NCI-H128 (cell line): ENCODE measurements around the gene CALML4.
"Not testable (repeated sequence)": the region's sequence is repeated elsewhere in the genome, so short reads cannot be mapped to it uniquely, and the experiment has no call there.

Source experiments
- DNase-seq: peaks from one replicate; lab custom pipeline; 2025; ENCODE audit not compliant: unreplicated experiment; lab: John Stamatoyannopoulos, UW

The CALML4 gene

DNA sequence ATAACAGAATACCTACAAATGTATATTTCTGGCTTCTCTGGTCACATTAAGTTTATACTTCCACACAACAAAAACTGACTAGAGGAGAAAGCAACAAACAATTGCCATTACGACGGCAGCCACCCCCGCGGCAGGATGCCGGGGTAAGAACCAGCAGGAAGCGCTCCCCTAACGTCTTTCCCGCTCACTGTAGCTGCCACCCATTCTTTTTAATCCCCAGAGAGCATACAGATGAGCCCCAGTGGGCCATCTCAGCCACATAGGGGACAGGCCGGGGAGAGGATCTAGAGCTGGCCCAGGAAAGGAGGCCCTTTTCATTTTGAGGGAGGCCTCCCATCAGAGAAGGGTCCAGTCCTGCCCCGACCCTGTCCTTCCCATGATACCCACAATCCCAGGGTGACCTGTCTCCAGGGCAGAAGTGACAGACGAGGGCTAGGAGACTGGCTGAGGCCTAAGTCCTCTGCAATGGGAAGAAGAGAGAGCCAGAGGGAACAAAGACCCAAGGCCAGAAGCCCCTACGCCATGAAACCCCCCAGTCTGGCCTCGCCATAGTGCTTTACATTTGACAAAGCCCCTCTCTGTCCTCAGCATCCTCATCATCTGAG lies 3.6 kb upstream of the CALML4 start:
- DNase-seq = no peak

DNA sequence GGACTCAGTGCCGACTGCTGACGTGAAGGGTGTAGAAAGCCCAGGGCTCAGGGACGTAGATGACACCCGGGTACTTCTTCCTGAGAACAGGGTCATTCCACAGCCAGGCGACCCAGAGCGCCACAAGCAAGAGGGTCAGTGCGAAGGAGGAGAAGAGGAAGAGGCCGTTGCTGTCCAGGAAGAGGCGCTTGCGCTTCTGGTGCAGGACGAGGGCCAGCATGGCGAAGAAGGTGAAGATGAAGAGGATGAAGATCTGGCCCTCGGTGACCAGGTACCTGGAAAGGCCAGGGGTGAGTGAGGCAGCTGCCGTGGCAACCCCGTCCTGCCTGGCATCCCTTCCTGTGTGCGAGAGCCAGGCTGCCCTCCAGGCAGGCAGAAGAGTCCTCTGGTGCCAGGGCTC lies 3.0 kb upstream of the CALML4 start:
- DNase-seq = no peak

DNA sequence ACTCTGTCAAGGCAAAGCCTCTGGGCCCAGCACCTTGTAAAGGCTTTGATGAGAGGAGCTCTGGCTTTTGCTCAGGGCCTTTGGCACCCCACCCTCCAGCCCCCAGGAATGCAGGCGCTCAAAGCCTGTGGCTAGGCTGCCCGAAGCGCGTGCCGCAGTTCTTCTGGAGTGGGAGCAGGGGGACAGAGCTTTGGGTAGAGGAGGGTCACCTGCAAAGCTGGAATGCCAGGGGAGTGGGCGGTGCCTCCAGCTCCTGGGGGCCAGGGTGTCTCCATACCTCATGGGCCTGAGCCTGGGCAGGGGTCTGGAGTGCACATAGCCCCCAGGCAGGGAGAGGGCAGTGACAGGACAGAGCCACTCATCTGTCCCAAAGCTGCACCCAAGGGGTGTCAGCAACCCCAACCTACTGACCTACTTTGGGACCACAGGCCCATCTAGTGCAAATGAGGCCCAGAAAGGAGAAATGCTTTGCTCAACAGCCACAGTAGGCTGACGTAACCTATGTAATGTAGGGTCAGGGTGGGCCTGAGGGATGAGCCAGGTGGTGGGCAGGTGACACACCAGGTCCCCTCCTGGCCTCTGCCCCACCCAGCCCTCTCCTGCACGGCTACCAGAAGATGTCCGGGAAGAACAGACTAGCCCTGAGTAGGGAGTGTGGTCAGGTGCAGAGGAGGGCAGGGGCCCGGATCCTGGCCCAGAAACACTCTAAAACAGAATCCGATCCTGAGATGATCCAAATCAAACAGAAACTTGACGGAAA lies 2.2 kb upstream of the CALML4 start:
- DNase-seq = no peak

DNA sequence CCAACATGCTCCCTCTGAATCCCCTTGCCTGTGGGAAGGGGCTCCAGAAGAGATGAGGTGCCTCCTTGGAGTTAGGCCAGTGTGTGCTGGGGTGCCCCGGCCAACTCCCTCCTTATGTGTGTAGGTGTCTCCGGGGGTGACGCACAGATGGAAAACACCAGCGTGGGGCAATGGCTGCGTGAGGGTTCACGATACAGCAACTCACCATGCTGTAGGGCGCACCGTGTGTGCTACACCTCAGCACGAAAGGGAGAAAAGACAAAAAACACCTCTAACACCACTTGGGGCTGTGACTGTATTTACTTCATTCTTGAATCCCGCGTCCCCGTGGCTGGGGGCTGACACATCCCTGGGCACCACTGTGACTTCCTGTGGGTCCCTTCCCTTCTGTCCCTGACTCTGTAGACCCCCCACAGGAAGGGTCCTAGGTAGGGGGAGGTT lies 1.6 kb upstream of the CALML4 start:
- no peak for DNase-seq

DNA sequence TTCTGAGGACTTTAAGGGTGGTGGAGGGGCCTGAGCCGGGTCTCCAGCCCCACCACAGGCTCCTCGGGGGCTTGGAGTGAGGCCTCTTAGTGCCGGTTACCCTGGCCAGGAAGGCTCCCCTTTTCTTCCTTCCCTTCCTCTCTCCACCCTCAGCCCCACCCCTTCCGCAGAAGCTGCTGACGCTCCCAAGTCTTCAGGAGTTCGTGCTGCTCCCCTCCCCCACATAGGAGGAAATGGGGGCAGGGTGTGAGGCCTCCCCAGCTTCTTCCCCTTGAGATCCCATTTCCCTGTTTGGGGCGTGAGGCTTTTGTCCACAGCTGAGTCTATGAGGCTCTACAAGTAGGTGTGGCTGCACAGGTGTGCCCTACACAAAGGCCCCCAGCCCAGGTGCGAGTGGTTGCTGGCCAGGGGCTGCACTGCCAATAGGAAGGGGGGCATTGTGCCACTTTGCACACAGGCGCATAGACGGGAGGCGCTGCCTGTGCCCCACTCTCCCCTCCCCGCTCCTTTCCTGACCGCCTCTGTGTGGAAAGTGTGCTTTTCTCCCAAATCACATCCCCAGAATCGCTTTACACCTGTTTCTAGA lies 915 bp upstream of the CALML4 start:
- no peak for DNase-seq

DNA sequence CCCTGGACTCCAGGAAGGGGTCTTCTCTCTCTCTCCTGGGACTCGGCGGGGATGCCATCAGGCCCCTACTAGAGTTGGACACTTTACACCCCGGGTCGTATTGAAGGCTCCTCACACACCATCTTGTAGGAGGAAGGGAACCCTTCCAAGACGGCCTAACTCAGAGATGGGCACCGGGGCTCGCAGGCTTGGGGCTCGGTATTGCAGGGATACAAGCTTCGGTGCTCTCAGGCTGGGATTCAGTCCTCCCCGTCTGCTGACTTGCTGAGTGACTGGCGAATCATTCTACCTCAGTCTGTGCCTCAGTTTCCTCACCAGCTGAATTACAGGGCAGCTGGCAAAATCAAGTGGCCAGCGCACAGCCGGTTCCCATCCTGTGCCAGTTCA lies 419 bp upstream of the CALML4 start:
- no peak for DNase-seq

DNA sequence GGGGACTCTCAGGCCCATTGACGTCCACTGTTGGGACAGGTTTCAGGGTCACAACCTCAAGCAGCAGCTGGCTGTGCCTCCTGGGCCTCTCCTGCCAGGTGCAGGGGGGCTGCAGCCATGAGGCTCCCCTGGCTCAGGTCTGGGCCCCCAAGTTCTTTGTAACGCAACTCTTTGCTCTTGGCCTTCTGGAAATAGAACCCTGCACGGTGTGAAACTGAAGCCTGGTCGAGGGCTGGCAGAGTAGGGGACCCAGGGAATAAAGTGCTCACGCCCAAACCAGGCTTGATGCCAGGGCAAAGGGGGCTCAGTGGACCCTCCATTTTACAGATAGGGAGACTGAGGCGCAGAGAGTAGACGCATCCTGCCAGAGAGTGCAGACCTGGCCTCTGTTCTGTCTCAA lies 771 bp downstream of the CALML4 start:
- no peak for DNase-seq

DNA sequence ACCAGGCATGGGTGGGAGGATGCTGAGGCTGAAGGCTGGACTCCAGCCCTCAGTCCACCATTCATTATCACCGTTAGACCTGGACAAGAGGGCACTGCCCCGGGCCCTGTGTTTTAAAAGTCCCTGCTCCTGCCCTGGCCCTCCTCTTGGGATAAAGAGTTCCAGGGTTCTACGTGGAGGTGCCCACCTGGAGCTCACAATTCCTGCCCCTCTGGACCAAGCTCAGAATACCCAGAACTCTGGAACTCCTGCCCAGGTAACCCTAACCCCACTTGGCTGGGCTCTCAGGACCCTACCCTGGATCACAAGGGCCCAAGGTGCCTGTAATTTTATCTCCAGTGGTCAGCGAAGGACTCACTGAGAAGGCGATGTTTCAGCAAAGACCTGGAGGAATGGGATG lies 1.2 kb downstream of the CALML4 start:
- DNase-seq = no peak

DNA sequence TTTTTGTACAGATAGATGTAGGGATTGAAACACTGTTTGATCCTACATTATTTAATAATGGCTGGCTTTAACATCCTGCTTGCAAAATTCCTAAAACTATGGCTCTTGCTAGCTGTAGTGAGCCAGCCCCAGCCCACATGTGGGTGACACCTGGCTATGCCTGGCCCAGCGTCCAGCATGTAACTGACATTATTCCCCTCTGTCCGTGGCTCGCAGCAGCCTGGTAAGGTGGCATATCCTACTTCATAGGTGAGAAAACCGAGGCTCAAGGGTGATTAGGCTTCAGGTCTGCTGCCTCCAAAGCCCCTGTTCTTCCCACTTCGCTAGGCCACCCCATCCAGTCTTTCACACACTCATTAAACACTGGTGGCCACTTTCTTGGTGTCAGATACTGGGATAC lies 1.6 kb downstream of the CALML4 start:
- DNase-seq = no peak

DNA sequence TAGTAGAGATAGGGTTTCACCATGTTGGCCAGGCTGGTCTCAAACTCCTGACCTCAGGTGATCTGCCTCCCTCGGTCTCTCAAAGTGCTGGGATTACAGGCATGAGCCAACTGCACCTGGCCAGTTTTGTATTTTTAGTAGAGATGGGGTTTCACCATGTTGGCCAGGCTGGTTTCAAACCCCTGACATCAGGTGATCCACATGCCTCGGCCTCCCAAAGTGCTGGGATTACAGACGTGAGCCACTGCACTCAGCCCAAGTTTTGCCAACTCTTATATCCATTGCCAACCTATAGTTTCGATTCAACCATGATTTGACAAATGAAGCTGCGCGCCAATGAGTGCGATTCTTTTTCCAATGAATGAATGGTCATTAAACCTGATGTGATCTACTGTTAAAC lies 2.1 kb downstream of the CALML4 start:
- not testable (repeated sequence) for DNase-seq

DNA sequence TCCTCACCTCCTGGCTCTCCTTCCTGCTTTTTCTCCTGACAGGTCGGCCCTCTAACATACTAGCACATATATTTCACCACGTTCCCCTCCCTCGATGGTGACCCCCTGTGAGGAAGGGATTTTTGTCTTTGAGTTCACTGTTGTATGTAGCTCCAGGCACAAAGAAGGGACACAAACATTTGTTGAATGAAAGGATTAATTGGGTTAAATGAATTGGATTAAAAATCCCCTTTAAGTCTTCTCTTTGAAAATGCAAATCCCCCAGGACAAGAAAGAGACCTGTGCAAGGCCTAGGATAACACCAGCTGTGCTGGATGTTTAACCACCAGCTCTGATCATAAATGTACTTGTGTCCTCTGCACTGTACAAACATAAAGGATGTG lies 3.3 kb downstream of the CALML4 start:
- DNase-seq = no peak

DNA sequence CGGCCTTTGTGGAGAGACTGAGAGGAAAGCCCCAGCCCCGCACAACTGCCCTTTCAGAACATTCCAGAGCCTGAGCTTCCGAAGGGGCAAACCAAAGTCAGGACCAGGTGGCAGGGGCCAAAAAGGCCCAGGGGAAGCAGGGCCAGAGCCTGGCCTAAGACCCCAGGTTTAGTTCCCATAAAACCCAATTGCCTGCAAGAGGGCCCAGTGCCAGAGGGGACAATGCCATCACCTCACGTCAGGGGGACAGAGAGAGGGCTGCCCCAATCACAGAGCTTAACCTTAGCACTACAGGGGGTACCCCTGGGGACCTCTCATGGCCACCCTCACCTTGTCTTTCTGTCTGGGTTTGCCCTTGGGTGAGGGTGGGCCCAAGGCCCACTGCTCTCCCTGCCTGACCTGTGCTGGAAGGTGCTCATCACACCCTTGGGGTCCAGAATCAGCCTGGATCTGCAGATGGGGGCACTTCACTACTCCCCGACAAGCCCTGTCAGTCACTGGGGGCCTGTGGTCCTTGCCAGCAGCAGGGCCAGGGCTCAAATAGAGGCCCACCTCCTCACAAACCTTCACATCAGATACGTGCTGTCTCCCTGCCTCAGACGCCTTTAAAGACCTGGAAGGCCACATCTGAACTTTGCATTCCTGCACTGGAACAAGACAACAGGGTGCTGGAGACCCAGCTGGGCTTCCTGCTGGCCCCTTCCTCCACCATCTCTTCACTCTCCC lies 3.8 kb downstream of the CALML4 start:
- DNase-seq = no peak

DNA sequence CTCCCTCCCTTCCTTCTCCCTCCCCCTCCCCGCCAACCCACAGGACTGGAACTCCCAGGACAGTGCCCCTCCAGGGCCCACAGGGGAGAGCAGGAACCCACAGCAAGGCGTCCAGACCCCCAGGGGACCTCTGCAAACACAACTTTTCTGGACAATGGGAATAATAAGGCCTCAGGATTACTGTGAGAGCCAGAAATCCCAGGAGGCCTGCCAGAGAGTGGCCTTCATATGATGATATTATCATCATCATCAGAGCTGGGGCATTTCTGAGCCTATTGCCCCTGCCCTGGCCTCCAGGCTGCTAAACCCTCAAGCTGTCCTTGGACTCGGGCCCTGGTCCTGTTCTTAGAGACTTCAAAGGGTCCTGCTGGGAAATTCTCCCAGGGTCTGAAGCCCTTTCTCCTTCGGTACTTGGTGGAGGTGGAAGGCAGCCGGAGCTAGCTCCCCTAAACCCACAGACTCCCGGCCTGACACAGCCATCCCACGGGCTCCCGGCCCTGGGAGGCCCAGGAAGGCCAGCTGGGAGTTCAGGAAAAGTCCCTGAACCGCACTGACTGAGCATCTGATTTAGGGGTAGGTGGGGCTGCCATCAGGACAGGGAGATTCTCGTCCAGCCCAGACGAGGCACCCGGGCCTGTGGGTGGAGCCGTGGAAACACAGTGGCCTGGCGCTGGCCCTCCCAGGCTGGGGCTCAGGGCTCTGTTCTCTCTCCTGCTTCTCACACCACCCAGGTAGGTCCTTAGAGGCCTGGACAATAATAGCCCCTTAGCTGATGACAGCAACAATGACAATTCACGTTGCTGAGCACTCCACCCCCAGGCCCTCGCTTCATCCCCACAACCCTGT lies 4.9 kb downstream of the CALML4 start:
- no peak for DNase-seq

DNA sequence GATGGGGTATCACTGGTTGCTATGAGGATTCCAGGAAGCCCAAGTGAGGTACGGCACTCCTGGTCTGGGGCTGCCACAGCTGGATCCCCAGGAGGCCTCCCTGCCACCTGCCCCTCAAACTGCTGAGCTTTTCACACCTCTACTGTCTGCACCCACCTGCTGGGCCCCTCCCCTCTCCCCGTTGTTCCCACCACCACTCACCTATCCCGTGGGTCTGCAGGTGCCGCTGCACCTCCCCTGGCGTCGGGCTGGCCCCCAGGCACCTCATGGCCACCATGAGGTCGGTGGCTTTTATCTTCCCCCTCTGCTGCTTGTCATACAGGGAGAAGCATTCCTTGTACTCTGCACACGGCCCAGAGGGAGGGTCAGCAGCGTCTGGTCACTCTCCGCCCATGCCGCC lies 5.8 kb downstream of the CALML4 start:
- DNase-seq = no peak

DNA sequence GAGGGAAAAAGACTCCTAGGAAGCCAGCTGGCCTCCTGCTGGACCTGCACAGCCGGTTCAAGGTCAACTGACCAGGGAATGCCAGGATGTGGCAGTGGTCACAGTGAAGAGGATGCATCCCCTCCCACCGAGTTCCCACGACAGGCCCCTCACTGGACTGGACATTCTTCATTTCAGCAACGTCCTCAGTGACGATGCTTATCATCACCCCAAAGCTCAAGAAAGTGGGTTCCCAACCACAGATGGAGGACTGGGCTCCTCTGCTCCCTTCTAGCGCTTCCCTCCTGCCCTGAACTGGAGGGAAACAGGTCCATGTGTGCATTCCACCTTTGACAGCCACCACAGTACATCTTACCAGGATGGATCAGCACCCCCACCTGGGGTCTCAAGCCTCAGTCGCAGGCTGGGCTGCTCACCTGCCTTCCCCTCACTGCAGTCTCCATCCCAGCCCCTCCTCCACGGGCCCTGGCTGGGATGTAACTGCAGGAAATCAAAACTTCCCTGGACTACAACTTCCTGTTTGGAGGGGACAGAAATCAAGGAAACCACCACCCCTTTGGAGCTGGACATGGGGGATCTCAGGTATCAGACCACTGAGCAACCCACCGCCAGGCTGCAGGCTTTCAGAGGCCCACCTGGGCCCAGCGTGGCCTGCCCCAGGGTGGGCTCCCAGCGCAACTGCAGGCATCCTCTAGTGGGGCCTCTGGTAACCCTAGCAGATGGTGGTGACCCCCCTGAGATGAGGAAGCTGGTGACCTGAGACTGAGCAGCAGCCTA lies 7.3 kb downstream of the CALML4 start:
- DNase-seq = no peak

DNA sequence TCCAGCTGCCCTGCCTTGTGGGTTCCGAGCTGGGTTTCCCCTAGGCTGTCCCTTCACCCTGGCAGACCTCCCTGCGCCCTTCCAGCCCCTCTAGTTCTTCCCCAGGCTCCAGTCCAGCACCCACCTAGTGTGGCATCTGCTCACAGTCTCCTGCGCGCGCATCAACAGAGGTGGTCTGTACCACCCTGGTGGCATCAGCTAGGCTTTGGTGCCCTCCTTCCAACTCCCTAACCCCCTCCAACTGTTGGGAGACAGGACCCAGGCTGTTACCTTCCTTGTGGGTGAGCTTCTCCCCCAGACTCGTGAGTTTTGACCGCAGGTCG lies 8.0 kb downstream of the CALML4 start:
- DNase-seq = no peak

DNA sequence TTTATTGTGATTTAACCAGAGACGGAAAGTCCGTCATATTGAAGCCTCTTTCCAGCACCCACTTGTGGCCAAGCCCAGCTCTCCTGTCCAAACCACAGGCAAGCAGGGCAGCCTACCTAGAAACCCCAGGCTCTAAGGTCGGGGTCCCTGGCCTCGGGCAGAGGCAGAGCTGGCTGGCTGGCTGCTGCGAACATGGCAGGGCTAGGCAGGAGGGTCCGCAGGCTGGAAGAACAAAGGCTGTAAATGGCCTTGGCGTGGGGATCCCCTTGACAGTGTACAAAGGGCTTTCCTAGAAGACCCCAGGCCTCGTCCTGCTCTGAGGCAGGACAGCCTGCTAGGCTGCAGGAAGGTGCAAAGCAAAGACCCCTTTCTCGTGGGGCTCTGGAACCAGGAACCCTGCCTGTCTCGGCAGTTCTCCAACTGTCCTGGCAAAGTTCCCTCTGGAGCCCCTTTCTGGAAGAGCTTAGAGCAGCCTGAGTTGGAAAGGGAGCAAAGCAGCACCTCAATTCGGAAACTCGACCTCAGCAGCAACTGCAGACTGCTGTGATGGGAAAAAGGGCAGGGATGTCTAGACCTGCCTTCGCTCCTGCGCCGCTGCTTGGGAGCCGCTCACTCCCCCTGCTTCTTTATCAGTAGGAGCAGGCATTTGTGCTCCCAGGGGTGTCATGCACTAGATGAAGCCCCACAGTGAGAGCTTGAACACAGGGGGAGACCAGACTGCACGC lies 8.5 kb downstream of the CALML4 start:
- DNase-seq = no peak

DNA sequence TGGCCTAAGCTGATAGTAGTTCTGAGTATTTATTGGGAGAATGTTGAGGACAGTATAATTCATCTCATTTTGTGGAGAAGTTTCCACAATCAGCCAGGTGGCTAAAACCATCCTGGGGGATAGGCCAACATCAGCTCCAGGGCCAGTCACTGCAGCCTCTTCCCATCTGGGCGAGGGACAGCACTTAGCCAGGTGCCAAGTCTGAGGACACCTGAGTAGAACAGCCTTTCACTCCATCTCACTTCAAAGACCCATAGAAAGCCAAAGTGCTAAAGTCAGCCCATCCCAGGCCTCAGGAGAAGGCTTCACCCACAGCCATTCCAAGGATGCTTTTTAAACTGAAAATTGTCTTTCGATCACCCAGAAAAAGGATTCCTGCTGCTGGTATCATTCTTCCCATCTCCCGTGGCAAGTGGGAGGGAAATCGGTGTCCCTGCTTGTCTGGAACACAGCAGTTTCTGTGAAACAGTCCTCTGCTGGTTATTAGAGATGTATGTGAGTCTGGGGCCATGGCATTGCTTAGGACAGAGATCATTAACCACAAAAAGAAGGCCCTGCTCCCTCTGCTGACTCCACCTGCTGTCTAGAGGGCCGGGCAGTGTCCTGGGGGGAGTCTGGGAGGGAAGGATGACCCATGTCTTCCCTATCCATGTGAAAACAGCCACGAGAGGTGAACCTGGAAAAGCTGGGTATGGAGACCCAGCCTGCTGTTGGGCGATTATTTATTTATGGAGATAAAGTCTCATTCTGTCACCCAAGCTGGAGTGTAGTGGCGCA lies 9.6 kb downstream of the CALML4 start:
- no peak for DNase-seq
